ENCODE measurements around the gene POGK.

POGK gene

GRCh38 chr1:166836733-166837132, 2.5 kb upstream of the POGK start:
- Histone ChIP-seq H3K27me3 (ENCODE audit: control insufficient read depth in 1 of 2, insufficient read depth in 2 of 2, low read length in 2 of 2) (peaks cover 0 to 5% of the 10 kb centered on the region in 2 donors), H3K27ac (ENCODE audit: low read depth, low read length) (no peak overlapping the region), H3K36me3 (ENCODE audit: control insufficient read depth in 1 of 2, insufficient read depth in 2 of 2, low read length in 2 of 2) (peaks cover 7 to 9% of the 10 kb centered on the region in 2 donors), H3K4me3 (ENCODE audit: low read depth in 1 of 2, low read length in 2 of 2) (no peak overlapping the region), H3K9ac (ENCODE audit: low read depth in 1 of 2, low read length in 2 of 2) (no peak overlapping the region), H3K4me1 (ENCODE audit: control insufficient read depth in 1 of 2, insufficient read depth in 2 of 2, low read length in 2 of 2) (peaks cover 21 to 24% of the 10 kb centered on the region in 2 donors), H3K9me3 (ENCODE audit: control insufficient read depth in 1 of 2, low read length in 2 of 2) (no peaks in the 10 kb centered on the region)

- Histone ChIP-seq H3K4me1 (ENCODE audit: control insufficient read depth in 1 of 2, insufficient read depth in 2 of 2, low read length in 2 of 2) (peaks cover 32 to 43% of the 10 kb centered on the region in 2 donors), H3K4me3 (ENCODE audit: low read depth in 1 of 2, low read length in 2 of 2) (peak overlapping the region; percentile 82 to 91), H3K27me3 (ENCODE audit: control insufficient read depth in 1 of 2, insufficient read depth in 2 of 2, low read length in 2 of 2) (no peaks in the 10 kb centered on the region), H3K36me3 (ENCODE audit: control insufficient read depth in 1 of 2, insufficient read depth in 2 of 2, low read length in 2 of 2) (peaks cover 30 to 37% of the 10 kb centered on the region in 2 donors), H3K27ac (ENCODE audit: low read depth, low read length) (peak overlapping the region; percentile 88), H3K9ac (ENCODE audit: low read depth in 1 of 2, low read length in 2 of 2) (peak overlapping the region; percentile 54 to 56), H3K9me3 (ENCODE audit: control insufficient read depth in 1 of 2, low read length in 2 of 2) (no peaks in the 10 kb centered on the region)
Observed at GRCh38 chr1:166839600-166840308, 479 bp downstream of the POGK start.

- Histone ChIP-seq H3K9ac (ENCODE audit: low read depth in 1 of 2, low read length in 2 of 2) (peak overlapping the region; percentile 54 to 56), H3K4me3 (ENCODE audit: low read depth in 1 of 2, low read length in 2 of 2) (peak overlapping the region; percentile 70 to 82), H3K4me1 (ENCODE audit: control insufficient read depth in 1 of 2, insufficient read depth in 2 of 2, low read length in 2 of 2) (peaks cover 32 to 43% of the 10 kb centered on the region in 2 donors), H3K27ac (ENCODE audit: low read depth, low read length) (no peak overlapping the region), H3K36me3 (ENCODE audit: control insufficient read depth in 1 of 2, insufficient read depth in 2 of 2, low read length in 2 of 2) (peaks cover 32 to 44% of the 10 kb centered on the region in 2 donors), H3K27me3 (ENCODE audit: control insufficient read depth in 1 of 2, insufficient read depth in 2 of 2, low read length in 2 of 2) (no peaks in the 10 kb centered on the region), H3K9me3 (ENCODE audit: control insufficient read depth in 1 of 2, low read length in 2 of 2) (no peaks in the 10 kb centered on the region)
Observed at GRCh38 chr1:166840309-166841274, 1.3 kb downstream of the POGK start.

- Histone ChIP-seq H3K27me3 (ENCODE audit: control insufficient read depth in 1 of 2, insufficient read depth in 2 of 2, low read length in 2 of 2) (no peaks in the 10 kb centered on the region), H3K4me1 (ENCODE audit: control insufficient read depth in 1 of 2, insufficient read depth in 2 of 2, low read length in 2 of 2) (peaks cover 29 to 41% of the 10 kb centered on the region in 2 donors), H3K9ac (ENCODE audit: low read depth in 1 of 2, low read length in 2 of 2) (no peak overlapping the region), H3K9me3 (ENCODE audit: control insufficient read depth in 1 of 2, low read length in 2 of 2) (no peaks in the 10 kb centered on the region), H3K27ac (ENCODE audit: low read depth, low read length) (no peak overlapping the region), H3K36me3 (ENCODE audit: control insufficient read depth in 1 of 2, insufficient read depth in 2 of 2, low read length in 2 of 2) (peaks cover 53 to 71% of the 10 kb centered on the region in 2 donors), H3K4me3 (ENCODE audit: low read depth in 1 of 2, low read length in 2 of 2) (no peak overlapping the region)
Observed at GRCh38 chr1:166843322-166843721, 4.0 kb downstream of the POGK start.

- Histone ChIP-seq H3K4me3 (ENCODE audit: low read depth in 1 of 2, low read length in 2 of 2) (no peak overlapping the region), H3K36me3 (ENCODE audit: control insufficient read depth in 1 of 2, insufficient read depth in 2 of 2, low read length in 2 of 2) (peaks cover 60 to 78% of the 10 kb centered on the region in 2 donors), H3K9ac (ENCODE audit: low read depth in 1 of 2, low read length in 2 of 2) (no peak overlapping the region), H3K27me3 (ENCODE audit: control insufficient read depth in 1 of 2, insufficient read depth in 2 of 2, low read length in 2 of 2) (no peaks in the 10 kb centered on the region), H3K9me3 (ENCODE audit: control insufficient read depth in 1 of 2, low read length in 2 of 2) (no peaks in the 10 kb centered on the region), H3K4me1 (ENCODE audit: control insufficient read depth in 1 of 2, insufficient read depth in 2 of 2, low read length in 2 of 2) (peaks cover 23 to 34% of the 10 kb centered on the region in 2 donors), H3K27ac (ENCODE audit: low read depth, low read length) (no peak overlapping the region)
Observed at GRCh38 chr1:166843769-166844596, 4.7 kb downstream of the POGK start.

GRCh38 chr1:166844791-166845190, 5.5 kb downstream of the POGK start:
- no peak overlapping the region for H3K27ac ChIP-seq (ENCODE audit: low read depth, low read length)
- H3K9me3 ChIP-seq (ENCODE audit: control insufficient read depth in 1 of 2, low read length in 2 of 2): no peaks in the 10 kb centered on the region
- no peaks in the 10 kb centered on the region for H3K27me3 ChIP-seq (ENCODE audit: control insufficient read depth in 1 of 2, insufficient read depth in 2 of 2, low read length in 2 of 2)
- no peak overlapping the region for H3K9ac ChIP-seq (ENCODE audit: low read depth in 1 of 2, low read length in 2 of 2)
- no peak overlapping the region for H3K4me3 ChIP-seq (ENCODE audit: low read depth in 1 of 2, low read length in 2 of 2)
- peaks cover 67 to 86% of the 10 kb centered on the region in 2 donors for H3K36me3 ChIP-seq (ENCODE audit: control insufficient read depth in 1 of 2, insufficient read depth in 2 of 2, low read length in 2 of 2)
- peaks cover 23 to 33% of the 10 kb centered on the region in 2 donors for H3K4me1 ChIP-seq (ENCODE audit: control insufficient read depth in 1 of 2, insufficient read depth in 2 of 2, low read length in 2 of 2)

- Histone ChIP-seq H3K27ac (ENCODE audit: low read depth, low read length) (no peak overlapping the region), H3K9ac (ENCODE audit: low read depth in 1 of 2, low read length in 2 of 2) (no peak overlapping the region), H3K27me3 (ENCODE audit: control insufficient read depth in 1 of 2, insufficient read depth in 2 of 2, low read length in 2 of 2) (no peaks in the 10 kb centered on the region), H3K36me3 (ENCODE audit: control insufficient read depth in 1 of 2, insufficient read depth in 2 of 2, low read length in 2 of 2) (peaks cover 53 to 94% of the 10 kb centered on the region in 2 donors), H3K4me3 (ENCODE audit: low read depth in 1 of 2, low read length in 2 of 2) (no peak overlapping the region), H3K4me1 (ENCODE audit: control insufficient read depth in 1 of 2, insufficient read depth in 2 of 2, low read length in 2 of 2) (peaks cover 4 to 5% of the 10 kb centered on the region in 2 donors), H3K9me3 (ENCODE audit: control insufficient read depth in 1 of 2, low read length in 2 of 2) (no peaks in the 10 kb centered on the region)
Observed at GRCh38 chr1:166848193-166848592, 8.9 kb downstream of the POGK start.

GRCh38 chr1:166849135-166849534, 9.9 kb downstream of the POGK start:
- Histone ChIP-seq H3K36me3 (ENCODE audit: control insufficient read depth in 1 of 2, insufficient read depth in 2 of 2, low read length in 2 of 2) (peaks cover 47 to 93% of the 10 kb centered on the region in 2 donors), H3K27ac (ENCODE audit: low read depth, low read length) (no peak overlapping the region), H3K4me1 (ENCODE audit: control insufficient read depth in 1 of 2, insufficient read depth in 2 of 2, low read length in 2 of 2) (peaks cover 0 to 2% of the 10 kb centered on the region in 2 donors), H3K9me3 (ENCODE audit: control insufficient read depth in 1 of 2, low read length in 2 of 2) (no peaks in the 10 kb centered on the region), H3K4me3 (ENCODE audit: low read depth in 1 of 2, low read length in 2 of 2) (no peak overlapping the region), H3K27me3 (ENCODE audit: control insufficient read depth in 1 of 2, insufficient read depth in 2 of 2, low read length in 2 of 2) (no peaks in the 10 kb centered on the region), H3K9ac (ENCODE audit: low read depth in 1 of 2, low read length in 2 of 2) (no peak overlapping the region)

- H3K4me1 ChIP-seq (ENCODE audit: control insufficient read depth in 1 of 2, insufficient read depth in 2 of 2, low read length in 2 of 2): no peaks in the 10 kb centered on the region
- no peaks in the 10 kb centered on the region for H3K27me3 ChIP-seq (ENCODE audit: control insufficient read depth in 1 of 2, insufficient read depth in 2 of 2, low read length in 2 of 2)
- no peaks in the 10 kb centered on the region for H3K9me3 ChIP-seq (ENCODE audit: control insufficient read depth in 1 of 2, low read length in 2 of 2)
- H3K36me3 ChIP-seq (ENCODE audit: control insufficient read depth in 1 of 2, insufficient read depth in 2 of 2, low read length in 2 of 2): peaks cover 37 to 88% of the 10 kb centered on the region in 2 donors
- H3K9ac ChIP-seq (ENCODE audit: low read depth in 1 of 2, low read length in 2 of 2): no peak overlapping the region
- no peak overlapping the region for H3K4me3 ChIP-seq (ENCODE audit: low read depth in 1 of 2, low read length in 2 of 2)
- no peak overlapping the region for H3K27ac ChIP-seq (ENCODE audit: low read depth, low read length)
Observed at GRCh38 chr1:166852918-166853317, 13.6 kb downstream of the POGK start.

Measured in duodenal mucosa (tissue), 2 donors.